ENCODE data around the gene NIBAN1. TPM values are rescaled to one million over a fixed set of nuclear protein-coding genes. Genes with fewer than 3 reads are reported as not detected.

Gene NIBAN1
- total RNA-seq, 1 donor from 2014 or later = 11.0 TPM

DNA sequence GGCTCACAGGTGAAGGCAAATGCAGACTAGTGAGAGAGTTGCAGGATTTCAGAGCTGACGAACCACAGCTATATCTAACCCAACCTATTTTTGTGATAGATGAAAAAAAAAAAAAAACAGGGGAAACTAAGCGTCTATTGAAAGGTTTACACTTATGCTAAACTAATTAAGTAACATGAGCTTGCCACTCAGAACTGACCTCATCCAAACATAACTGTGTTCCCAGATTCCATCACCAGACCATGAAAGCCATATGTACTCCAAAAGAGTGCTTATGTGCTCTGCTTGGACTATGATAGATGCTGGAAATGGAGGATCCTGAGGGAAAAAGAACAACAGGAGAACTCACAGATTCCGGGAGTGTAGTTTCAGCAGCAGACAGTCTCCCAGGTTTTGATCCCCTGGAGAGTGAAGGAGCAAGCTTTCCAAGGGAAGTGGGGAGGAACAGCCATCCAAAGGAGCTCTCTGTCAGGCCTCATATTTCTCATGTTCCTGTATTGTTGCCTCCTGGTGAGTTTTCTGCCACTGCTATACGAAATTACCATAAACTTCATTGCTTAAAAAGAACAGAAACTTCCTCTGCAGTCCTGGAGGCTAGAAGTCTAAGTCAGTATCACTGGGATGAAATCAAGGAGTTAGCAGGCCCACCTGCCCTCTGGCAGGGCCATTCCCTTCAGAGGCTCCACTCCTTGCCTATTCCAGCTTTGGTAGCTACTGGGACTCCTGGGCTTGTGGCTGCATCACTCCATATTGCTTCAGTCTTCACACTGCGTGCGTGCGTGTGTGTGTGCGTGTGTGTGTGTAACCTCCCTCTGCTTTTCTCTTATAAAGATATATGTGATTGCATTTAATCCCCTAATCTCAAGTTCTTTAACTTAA, 38.1 kb downstream of the NIBAN1 start:
- Mint-ChIP-seq H3K36me3 (ENCODE audit: insufficient read depth) (peaks cover 2% of the 10 kb centered on the region), H3K27ac (no peak overlapping the region), H3K9me3 (ENCODE audit: low read depth) (peaks cover 5% of the 10 kb centered on the region), H3K4me3 (ENCODE audit: low read depth) (no peak overlapping the region), H3K27me3 (peaks cover 5% of the 10 kb centered on the region), H3K4me1 (ENCODE audit: low read depth) (no peaks in the 10 kb centered on the region)
- no peak for DNase-seq (ENCODE audit: low spot score, unreplicated experiment)
- TF ChIP-seq, protein P1, sequence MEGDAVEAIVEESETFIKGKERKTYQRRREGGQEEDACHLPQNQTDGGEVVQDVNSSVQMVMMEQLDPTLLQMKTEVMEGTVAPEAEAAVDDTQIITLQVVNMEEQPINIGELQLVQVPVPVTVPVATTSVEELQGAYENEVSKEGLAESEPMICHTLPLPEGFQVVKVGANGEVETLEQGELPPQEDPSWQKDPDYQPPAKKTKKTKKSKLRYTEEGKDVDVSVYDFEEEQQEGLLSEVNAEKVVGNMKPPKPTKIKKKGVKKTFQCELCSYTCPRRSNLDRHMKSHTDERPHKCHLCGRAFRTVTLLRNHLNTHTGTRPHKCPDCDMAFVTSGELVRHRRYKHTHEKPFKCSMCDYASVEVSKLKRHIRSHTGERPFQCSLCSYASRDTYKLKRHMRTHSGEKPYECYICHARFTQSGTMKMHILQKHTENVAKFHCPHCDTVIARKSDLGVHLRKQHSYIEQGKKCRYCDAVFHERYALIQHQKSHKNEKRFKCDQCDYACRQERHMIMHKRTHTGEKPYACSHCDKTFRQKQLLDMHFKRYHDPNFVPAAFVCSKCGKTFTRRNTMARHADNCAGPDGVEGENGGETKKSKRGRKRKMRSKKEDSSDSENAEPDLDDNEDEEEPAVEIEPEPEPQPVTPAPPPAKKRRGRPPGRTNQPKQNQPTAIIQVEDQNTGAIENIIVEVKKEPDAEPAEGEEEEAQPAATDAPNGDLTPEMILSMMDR (IDR thresholded peaks at IDR 0.05; ENCODE audit: unreplicated experiment) = no peak

DNA sequence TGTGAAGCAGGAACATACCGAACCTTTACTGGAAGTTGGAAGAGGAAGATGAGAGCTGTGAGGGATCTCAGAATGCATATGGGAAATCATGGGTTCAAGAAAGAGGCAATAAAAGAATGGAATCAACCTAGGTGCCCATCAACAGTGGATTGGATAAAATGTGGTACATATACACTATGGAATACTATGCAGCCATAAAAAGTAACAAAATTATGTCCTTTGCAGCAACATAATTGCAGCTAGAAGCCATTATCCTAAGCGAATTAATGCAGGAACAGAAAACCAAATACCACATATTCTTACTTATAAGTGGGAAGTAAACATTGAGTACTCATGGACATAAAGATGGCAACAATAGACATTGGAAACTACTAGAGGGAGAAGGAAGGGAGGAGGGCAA, 40.4 kb downstream of the NIBAN1 start:
- Mint-ChIP-seq H3K27me3 (peaks cover 5% of the 10 kb centered on the region), H3K4me1 (ENCODE audit: low read depth) (peaks cover 8% of the 10 kb centered on the region), H3K4me3 (ENCODE audit: low read depth) (no peak overlapping the region), H3K27ac (no peak overlapping the region), H3K9me3 (ENCODE audit: low read depth) (peaks cover 5% of the 10 kb centered on the region), H3K36me3 (ENCODE audit: insufficient read depth) (peaks cover 2% of the 10 kb centered on the region)
- no peak for DNase-seq (ENCODE audit: low spot score, unreplicated experiment)
- TF ChIP-seq, protein P1 (IDR thresholded peaks at IDR 0.05; ENCODE audit: unreplicated experiment) = no peak

DNA sequence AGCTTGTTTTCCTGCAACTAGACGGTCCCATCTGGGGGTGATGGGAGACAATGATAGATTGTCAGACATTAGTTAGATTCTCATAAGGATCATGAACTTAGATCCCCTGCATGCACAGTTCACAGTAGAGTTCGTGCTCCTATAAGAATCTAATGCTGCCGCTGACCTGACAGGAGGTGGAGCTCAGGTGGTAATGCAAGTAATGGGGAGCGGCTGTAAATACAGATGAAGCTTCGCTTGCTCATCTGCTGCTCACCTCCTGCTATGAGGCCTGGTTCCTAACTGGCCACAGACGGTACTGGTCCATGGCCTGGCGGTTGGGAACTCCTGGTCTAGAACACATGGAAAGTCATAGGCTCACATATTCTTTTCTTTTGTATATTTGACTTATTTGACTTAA, 42.0 kb downstream of the NIBAN1 start:
- no peak for DNase-seq (ENCODE audit: low spot score, unreplicated experiment)
- TF ChIP-seq, protein P1 (IDR thresholded peaks at IDR 0.05; ENCODE audit: unreplicated experiment) = no peak
- Mint-ChIP-seq H3K36me3 (ENCODE audit: insufficient read depth) (peaks cover 2% of the 10 kb centered on the region), H3K27ac (no peak overlapping the region), H3K9me3 (ENCODE audit: low read depth) (peaks cover 5% of the 10 kb centered on the region), H3K27me3 (no peaks in the 10 kb centered on the region), H3K4me1 (ENCODE audit: low read depth) (peaks cover 8% of the 10 kb centered on the region), H3K4me3 (ENCODE audit: low read depth) (no peak overlapping the region)

DNA sequence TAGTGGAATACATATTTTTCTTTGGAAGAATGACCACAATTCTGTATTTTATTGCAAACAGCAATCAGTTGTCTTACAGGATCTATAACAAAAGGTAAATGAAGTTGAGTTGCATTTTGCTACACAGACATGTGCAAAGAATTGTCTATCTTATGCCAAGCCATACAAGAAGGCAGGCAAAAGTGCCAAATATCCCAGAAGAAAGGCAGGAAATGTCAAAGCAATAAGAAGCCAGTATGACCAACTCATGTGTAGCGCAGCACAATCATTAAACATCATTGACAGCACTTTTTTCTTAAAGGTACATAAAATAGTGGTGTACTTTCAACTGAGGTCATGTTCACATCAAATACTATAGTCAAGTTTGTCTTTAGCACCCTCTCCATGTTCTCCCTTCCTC, 42.7 kb downstream of the NIBAN1 start:
- H3K9me3 Mint-ChIP-seq (ENCODE audit: low read depth) = peaks cover 11% of the 10 kb centered on the region
- H3K27ac Mint-ChIP-seq = no peak overlapping the region
- no peaks in the 10 kb centered on the region for H3K27me3 Mint-ChIP-seq
- no peak overlapping the region for H3K4me3 Mint-ChIP-seq (ENCODE audit: low read depth)
- H3K4me1 Mint-ChIP-seq (ENCODE audit: low read depth) = peaks cover 8% of the 10 kb centered on the region
- H3K36me3 Mint-ChIP-seq (ENCODE audit: insufficient read depth) = peaks cover 5% of the 10 kb centered on the region
- DNase-seq (ENCODE audit: low spot score, unreplicated experiment) = no peak
- TF ChIP-seq, protein P1 (IDR thresholded peaks at IDR 0.05; ENCODE audit: unreplicated experiment) = no peak

DNA sequence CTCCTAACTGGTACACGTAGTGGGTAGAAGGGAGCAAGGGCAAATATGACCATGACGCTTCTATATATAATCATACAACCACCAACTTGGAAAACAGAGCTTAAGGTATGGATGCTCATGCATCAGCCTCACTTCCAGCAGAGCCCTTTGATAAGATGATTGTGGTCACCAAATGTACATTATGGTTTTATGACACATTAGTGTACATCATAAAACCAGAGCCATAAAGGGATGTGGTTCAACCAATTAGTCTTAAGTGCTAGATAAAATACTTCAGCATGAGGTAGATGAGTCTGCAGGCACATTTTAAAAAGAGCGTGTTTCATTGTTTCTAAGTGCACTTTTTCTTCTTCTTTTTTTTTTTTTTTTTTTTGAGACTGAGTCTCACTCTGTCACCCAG, 43.7 kb downstream of the NIBAN1 start:
- Mint-ChIP-seq H3K9me3 (ENCODE audit: low read depth) (peaks cover 15% of the 10 kb centered on the region), H3K36me3 (ENCODE audit: insufficient read depth) (peaks cover 5% of the 10 kb centered on the region), H3K27me3 (no peaks in the 10 kb centered on the region), H3K4me3 (ENCODE audit: low read depth) (no peak overlapping the region), H3K27ac (no peak overlapping the region), H3K4me1 (ENCODE audit: low read depth) (peaks cover 8% of the 10 kb centered on the region)
- TF ChIP-seq, protein P1 (IDR thresholded peaks at IDR 0.05; ENCODE audit: unreplicated experiment) = no peak
- DNase-seq (ENCODE audit: low spot score, unreplicated experiment) = no peak

Measured in progenitor cell of endocrine pancreas (in vitro differentiated cells).